ENCODE results near the gene PEX11G.
"Not testable (repeated sequence)": the region's sequence is repeated elsewhere in the genome, so short reads cannot be mapped to it uniquely, and the experiment has no call there.

The PEX11G gene

DNA sequence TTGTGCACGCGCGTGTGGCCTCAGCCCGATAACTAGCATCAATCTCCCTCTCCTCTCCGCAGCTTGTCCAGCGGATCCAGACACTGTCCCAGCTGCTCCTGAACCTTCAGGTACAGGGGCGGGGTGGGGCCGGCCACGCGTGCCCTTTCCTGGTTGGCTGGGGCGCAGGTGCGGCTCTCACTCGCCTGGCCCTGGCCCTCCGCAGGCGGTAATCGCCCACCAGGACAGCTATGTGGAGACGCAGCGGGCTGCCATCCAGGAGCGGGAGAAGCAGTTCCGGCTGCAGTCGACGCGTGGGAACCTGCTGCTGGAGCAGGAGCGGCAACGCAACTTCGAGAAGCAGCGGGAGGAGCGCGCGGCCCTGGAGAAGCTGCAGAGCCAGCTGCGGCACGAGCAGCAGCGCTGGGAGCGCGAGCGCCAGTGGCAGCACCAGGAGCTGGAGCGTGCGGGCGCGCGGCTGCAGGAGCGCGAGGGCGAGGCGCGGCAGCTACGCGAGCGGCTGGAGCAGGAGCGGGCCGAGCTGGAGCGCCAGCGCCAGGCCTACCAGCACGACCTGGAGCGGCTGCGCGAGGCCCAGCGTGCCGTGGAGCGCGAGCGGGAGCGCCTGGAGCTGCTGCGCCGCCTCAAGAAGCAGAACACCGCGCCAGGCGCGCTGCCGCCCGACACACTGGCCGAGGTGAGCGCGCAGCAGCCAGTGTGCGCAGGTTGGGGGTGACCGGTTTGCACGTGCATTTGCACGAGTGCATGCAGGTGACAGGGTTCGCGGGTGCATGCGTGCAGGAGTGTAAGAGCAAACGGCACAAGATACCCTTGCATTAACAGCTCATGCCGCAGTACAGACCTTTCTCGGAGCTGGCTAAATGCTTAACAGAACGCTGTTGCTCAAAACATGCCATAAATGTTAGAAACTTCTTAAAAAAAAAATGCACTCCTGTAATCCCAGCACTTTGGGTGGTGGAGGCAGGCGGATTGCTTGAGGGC lies 21.5 kb downstream of the PEX11G start:
- DNase-seq (ENCODE audit: low spot score): no peak

DNA sequence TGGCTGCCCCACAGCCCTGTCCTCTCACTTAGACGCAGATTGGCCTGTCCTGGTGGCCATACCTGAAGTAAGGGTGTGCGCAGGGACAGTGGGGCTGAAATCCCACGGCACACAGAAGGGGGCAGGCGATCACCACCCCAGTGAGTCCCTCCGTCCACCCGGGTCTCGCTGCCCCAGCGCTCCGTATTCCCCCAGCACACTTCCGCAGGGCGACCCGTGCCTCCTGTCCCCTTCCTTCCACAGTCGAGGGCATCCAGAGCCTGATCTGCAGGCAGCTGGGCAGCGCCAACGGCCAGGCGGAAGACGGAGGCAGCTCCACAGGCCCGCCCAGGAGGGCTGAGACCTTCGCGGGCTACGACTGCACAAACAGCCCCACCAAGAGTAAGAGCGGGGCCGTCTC lies 25.3 kb downstream of the PEX11G start:
- no peak for DNase-seq (ENCODE audit: low spot score)

DNA sequence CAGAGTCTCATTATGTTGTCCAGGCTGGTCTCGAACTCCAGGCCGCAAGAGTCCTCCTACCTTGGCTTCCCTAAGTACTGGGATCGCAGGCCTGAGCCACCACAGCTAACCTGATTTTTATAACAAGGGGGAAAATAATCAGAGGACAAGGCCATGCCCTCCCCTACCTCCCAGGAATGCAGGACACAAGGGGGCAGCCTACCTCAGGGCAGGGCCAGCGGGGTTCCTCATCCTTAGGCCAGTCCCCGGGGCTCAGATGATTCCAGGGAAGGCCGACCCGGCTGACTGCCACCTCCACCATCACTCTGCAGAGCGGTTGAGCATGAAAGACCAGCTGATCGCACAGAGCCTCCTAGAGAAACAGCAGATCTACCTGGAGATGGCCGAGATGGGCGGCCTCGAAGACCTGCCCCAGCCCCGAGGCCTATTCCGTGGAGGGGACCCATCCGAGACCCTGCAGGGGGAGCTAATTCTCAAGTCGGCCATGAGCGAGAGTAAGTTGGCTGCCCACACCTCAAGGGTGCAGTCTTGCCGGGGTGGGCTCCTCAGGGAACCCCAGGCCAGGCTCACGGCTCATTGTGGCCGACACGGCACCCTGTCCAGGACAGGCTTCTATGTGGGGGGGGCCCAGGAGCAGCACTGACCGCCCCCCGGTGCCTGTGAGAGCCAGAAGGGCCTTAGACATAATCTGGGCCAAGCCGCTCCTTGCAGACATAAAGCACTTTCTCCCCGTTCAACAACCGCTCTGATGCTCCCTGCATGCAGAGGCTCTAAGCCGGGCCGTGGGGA lies 26.8 kb downstream of the PEX11G start:
- DNase-seq (ENCODE audit: low spot score): no peak

GRCh38 chr19:7460562-7460966 lies 28.3 kb downstream of the PEX11G start:
- DNase-seq (ENCODE audit: low spot score): no peak

- DNase-seq (ENCODE audit: low spot score): no peak
Observed at GRCh38 chr19:7459773-7460172, 29.1 kb downstream of the PEX11G start.

- no peak for DNase-seq (ENCODE audit: low spot score)
Observed at GRCh38 chr19:7458675-7459074, 30.2 kb downstream of the PEX11G start.

GRCh38 chr19:7456964-7457541 lies 31.8 kb downstream of the PEX11G start:
- no peak for DNase-seq (ENCODE audit: low spot score)

GRCh38 chr19:7455600-7456296 lies 33.1 kb downstream of the PEX11G start:
- DNase-seq (ENCODE audit: low spot score): no peak

GRCh38 chr19:7454998-7455397 lies 33.8 kb downstream of the PEX11G start:
- DNase-seq (ENCODE audit: low spot score): no peak

DNA sequence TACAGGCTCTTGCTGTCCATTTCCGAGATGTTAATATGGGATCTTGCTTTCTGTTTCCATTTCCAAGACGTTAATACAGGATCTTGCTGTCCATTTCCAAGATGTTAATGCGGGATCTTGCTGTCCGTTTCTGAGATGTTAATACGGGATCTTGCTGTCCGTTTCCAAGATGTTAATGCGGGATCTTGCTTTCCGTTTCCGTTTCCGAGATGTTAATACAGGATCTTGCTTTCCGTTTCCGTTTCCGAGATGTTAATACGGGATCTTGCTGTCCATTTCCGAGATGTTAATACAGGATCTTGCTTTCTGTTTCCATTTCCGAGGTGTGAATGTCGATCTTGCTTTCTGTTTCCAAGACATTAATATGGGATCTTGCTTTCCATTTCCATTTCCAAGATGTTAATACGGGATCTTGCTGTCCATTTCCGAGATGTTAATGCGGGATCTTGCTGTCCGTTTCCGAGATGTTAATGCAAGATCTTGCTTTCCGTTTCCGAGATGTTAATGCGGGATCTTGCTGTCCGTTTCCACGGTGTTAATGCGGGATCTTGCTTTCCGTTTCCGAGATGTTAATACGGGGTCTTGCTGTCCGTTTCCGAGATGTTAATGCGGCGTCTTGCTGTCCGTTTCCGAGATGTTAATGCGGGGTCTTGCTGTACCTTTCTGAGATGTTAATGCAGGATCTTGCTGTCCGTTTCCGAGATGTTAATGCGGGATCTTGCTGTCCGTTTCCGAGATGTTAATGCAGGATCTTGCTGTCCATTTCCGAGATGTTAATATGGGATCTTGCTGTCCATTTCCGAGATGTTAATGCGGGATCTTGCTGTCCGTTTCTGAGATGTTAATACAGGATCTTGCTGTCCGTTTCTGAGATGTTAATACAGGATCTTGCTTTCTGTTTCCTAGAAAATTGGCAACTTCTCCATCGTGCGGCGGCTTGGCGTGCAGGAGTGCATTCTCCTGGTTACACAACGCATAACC lies 38.3 kb downstream of the PEX11G start:
- DNase-seq (ENCODE audit: low spot score): no peak

DNA sequence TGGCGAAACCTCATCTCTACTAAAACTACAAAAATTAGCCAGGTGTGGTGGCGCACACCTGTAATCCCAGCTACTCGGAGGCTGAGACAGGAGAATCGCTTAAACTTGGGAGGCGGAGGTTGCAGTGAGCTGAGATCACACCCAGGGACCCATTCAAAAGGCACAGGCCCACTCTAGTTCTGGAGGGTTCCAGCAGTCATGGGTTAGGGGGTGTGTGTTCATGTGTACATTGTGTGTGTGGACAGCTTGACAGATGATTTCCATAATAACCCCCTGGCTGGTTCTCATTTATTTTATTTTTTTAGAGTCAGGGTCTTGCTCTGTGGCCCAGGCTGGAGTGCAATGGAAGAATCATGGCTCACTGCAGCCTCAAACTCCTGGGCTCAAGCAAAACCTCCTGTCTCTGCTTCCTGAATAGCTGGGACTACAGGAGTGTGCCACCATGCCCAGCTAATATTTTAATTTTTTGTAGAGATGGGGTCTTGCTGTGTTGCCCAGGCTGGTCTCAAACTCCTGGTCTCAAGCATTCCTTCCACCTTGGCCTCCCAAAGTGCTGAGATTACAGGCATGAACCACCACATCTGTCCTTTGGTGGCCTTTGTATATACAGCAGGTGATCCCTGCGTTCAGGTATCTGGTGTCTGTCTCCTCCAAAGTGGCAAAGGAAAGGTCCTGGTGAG lies 39.3 kb downstream of the PEX11G start:
- DNase-seq (ENCODE audit: low spot score): not testable (repeated sequence)

DNA sequence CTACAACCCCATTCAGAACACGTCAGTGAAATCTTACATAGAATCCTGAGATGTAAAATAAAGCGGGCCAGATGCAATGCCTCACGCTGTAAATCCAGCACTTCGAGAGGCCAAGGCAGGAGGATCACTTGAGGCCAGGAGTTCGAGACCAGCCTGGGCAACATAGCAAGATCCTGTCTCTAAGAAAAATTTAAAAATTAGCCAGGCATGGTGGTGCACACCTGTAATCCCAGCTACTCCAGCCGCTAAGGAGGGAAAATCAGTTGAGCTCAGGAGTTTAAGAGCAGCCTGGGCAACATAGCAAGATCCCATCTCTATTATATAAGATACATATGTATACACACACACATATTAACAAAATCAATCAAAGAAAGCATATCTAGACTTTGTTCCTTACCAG lies 41.2 kb downstream of the PEX11G start:
- no peak for DNase-seq (ENCODE audit: low spot score)

DNA sequence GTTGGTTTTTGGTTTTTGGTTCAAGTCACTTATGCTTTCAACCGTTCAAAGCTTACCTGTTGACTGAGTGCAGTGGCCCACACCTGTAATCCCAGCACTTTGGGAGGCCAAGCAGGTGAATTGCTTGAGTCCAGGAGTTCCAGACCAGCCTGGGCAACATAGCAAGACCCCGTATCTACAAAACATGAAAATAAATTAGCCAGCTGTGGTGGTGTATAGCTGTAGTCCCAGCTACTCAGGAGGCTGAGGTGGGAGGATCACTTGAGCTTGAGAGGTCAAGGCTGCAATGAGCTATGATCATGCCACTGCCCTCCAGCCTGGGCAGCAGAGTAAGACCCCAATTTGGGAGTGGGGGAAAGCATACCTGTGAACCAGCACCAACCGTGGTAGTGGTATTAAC lies 43.7 kb downstream of the PEX11G start:
- no peak for DNase-seq (ENCODE audit: low spot score)

GRCh38 chr19:7444042-7444441 lies 44.8 kb downstream of the PEX11G start:
- no peak for DNase-seq (ENCODE audit: low spot score)

GRCh38 chr19:7442423-7442822 lies 46.4 kb downstream of the PEX11G start:
- DNase-seq (ENCODE audit: low spot score): peak; percentile 82

DNA sequence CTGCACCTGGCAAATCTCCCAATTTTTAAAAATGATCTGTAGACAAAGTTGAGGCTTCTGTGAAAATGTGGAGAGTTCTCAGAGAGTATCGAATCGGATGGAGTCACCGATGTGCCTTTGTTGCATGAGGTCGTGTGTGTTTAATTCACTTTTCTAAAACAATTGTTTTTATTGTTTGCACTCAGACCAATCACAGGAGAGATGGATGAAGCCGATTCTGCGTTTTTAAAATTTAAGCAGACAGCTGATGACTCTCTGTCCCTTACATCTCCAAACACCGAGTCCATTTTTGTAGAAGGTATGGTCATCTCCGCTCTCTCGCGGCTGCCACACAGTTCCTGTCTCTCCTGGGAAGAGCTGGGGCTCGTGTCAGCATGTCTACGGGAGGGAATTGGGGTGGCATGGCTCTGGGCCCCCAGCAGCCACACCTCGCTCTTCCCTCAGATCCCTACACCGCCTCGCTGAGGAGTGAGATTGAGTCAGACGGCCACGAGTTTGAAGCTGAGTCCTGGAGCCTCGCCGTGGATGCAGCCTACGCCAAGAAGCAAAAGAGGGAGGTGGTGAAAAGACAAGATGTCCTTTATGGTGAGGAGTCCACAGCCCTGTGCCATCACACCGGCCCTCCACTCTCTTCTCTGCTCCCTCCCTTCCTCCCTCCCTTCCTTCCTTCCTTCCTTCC lies 47.2 kb downstream of the PEX11G start:
- no peak for DNase-seq (ENCODE audit: low spot score)

GRCh38 chr19:7440188-7440975 lies 48.5 kb downstream of the PEX11G start:
- no peak for DNase-seq (ENCODE audit: low spot score)

DNA sequence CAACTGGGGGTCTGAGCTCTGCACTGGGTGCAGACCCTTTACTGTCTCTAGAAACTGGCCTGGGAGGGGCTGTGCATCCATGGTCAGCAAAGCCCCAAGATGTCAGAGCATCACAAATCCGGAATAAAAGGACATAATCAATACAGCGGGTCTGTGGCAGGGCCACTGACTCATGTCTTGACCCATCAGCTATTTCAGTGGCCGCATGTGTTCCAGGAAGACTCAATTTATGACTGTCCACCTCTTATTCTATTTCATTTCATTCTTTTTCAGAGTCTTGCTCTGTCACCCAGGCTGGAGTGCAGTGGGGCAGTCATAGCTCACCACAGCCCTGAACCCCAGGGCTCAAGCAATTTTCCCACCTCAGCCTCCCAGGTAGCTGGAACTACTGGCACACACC lies 53.2 kb downstream of the PEX11G start:
- DNase-seq (ENCODE audit: low spot score): no peak

DNA sequence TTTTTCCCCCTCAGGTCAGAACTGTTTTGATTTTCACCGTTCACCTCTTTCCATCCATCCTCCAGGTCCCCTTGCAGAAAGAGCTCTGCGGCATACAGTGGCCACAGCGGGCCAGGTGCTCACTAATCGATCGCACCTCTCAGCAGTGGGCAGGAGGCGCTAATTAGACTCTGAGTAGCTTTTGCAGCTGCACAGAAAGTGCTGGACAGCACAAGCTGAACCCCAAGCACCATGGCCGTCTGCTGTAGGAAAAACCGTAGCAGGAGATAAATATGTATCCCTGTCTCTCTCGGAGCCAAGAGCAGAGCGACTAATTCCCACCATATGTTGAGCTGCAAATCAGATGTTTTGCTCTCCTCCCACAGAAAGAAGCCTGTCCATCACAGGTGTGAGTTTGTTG lies 54.4 kb downstream of the PEX11G start:
- no peak for DNase-seq (ENCODE audit: low spot score)
